ENCODE results near the gene CTNNA2.

CTNNA2 gene

DNA sequence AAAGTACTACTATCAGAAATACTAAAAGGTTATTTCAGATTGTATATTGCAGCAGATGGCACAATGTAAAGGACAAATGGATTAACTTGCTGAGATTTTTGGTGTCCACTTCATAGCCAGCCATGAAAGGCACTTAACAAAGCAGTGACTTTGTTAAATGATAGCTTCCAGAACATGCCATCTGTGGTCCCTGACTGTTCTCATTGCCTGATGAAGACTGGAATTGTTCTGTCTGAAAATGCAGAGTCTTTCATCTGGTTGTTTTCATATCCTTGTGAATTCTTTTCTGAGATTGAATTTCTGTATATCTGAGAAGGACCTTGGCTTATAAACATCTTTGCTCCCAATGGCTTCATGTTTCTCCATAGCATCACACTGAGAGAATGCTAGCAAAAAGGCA lies 836.1 kb downstream of the CTNNA2 start:
- DNase-seq, result no peak

DNA sequence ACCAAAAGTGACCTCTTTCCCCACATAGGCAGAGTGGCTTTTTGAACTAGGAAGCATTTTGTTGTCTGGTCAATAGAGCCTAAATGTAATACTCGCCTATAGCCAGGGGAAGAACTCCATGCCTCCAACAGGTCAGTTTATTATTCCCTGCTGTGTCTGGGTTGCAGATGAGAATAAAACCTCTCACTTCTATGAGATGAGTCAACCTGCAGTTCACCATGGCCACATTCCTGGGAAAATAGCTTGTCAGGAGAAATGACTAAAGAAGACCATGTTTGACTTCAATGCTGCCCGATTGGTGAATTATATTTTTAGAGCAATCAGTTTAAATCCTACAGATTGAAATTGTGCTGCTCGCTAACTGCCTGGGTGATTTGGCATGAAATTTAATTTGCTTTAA lies 838.4 kb downstream of the CTNNA2 start:
- DNase-seq, result no peak

DNA sequence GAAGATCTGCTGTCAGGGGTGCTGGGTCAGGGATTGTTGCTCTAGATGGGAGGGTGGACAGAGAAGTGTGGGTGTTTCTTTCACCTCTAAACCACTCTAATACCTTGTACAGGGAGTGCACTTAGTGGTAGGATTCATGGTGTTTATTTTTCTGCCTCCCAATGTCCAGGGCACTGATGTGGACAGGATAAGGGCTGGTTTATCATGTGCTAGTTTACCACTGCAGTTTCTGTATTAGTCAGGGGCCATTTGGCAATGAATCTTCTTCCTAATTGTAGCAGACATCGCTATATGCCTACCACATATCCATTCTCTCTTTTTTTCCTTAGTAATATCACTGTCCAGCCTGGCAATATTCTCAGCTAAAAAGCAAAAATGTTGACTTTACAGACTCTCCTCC lies 842.0 kb downstream of the CTNNA2 start:
- DNase-seq, result no peak

DNA sequence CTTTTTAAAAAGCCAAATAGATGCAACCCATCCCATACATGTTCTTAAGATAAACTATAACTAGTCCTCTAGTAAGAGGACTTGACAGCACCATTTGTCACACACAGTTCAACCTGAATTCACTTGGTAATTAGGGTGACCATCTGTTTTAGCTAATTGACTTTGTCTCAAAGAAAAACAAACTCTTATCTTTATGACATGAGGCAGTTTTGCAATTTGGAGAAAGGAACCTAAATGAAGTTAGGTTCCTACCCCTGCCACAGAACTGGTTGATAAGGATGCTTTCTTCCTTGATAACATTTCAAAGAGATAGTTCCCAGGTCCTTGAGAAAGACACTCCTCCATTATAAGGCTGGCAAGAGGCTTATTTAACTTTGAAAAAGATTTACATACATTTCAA lies 849.1 kb downstream of the CTNNA2 start:
- no peak for DNase-seq

DNA sequence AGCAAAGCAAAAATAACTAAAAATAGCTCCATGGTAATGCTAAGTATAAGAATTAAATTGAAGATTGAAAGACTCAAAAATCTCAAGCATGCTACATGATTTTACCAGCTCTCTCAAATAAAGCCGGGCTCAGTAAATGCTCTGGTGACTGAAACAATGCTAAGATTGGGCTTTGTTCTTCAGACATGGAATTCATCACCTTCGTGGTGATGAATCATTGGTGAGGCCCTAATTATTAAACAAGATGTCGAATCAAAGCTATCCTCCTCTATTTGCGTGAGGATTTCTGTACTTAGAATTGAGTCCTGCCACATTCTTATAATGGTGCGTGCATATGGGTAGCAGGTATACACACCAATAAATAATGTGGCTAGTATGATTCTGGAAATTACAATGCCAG lies 850.5 kb downstream of the CTNNA2 start:
- DNase-seq, result no peak

DNA sequence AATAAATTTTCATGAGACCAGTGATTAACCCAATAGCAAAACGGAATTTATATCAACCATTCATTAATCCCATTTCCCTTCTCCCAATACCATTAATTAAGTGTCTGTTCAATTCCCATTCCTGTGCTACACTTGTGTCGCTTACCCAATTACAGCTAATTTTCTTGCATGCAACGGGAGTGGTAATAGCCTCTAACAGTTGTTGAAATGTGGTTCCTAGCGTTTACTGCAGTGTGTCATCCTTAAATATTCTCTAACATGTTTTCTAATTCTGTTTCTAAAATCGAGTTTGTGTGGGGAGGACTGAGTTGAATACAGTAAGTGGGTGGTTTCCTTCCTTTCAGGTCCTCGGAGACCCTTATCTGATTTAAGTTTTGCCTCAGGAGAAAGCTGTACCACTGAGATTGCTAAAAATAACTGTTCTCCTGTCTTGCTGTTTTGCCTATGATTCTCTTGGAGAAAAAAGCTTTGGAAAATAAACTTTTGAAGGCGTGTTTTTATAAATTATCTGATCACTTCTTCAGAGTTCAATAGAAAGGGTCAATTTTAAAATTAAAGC lies 851.0 kb downstream of the CTNNA2 start:
- no peak for DNase-seq

DNA sequence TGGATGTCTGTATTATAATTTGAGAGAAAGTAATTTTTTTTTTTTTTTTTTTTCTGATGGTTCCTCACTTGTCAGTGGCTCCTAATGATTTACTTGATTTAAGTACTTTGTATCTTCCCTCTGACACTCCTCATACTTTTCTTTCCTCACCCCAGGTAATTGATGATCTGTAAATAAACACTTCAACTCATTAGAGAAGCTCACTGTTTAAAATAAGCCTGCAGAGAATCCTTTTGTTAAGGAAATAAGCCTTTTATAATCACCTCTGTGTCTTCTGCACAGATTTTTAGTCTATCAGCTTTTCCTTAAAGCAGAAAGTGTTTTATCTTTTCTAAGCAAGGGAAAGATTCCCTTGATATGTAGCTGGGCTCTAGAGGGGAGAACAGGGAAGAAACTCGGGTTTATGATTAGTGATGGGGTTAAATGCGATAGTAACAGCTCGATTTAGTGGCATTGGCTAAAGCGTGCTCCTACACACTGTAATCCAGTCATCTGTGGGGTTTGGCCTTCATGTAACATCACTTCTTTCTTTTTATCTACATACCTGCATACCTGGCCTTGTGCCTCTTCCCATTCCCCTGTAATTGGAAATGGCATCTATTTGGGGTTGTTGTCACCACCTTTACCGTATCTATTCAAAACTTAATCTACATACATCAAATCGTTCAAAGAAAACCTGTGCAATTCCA lies 851.8 kb downstream of the CTNNA2 start:
- DNase-seq, result no peak

DNA sequence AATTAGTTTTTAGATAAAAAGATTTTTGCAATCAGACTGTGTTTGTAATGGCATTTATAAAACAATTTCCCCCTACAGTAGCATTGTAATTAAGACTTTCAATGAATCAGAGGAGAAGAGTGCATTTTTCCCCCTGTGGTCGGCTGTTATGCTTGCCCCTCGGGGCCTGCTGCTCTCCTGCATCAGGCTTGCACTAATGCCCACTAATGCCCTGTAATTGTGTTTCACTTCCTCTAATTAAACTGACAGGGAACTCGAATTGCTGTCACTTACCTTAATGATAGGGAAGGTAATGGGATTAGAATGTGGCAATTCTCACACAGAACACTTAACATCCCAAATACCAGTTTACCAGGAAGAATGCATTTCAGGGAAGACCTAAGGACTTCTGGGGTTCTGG lies 852.9 kb downstream of the CTNNA2 start:
- no peak for DNase-seq

DNA sequence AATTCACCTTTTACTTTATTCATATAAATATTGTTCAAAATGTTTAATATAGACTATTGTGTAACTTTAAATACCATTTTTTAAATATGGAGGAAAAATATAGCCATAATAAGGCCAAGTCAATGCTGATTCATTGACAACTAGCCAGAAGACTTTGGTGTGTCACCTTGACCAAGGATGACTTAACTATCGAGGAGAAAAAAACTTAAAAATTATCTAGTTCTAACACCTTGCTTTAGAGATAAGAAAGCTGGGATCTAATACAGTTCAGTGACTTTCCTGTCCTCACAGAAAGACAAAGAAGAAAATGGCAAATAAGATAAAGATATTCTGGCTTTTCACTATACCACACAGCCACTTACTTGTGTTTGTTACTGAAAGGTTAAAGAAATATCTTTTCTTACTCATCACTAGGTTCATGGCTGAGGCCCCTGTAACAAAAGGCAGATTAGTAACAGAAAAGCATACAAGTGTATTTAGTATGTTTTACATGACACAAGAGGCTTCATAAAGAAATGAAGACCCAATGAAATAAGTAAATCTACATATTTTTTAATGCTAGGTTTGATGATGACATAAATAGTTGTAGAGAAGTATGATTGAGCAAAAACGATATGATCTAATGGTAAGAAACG lies 857.6 kb downstream of the CTNNA2 start:
- no peak for DNase-seq

DNA sequence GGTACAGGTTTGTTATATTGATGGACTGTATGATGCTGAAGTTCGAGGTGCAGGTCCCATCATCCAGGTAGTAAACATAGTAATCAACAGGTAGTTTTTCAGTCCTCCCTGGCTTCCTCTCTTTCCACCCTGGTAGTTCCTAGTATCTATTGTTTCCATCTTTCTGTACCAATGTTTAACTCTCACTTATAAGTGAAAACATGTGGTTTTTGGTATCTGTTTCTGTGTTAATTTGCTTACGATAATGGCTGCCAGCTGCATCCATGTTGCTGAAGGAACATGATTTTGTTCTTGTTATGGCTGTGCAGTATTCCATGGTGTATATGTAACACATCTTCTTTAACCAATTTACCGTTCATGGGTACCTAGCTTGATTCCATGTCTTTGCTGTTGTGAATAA lies 861.3 kb downstream of the CTNNA2 start:
- no peak for DNase-seq

DNA sequence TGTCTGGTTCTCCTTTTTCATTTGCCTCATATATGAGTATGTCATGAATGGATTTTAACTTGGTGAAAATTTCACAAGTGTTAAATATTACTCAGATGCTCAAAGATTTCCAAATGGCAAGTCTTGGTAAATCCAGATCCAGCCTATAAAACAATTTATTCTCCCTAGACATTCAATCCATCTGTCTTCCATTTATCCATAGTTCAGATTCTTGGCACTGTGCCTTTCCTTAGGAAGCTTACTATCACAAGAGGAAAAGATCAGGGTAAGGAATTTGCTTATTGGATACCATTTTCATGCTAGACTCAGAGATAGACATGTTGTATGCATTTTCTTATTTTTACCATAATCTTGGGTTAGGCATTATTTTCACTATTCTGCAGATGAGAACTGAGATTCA lies 864.2 kb downstream of the CTNNA2 start:
- DNase-seq, result no peak

DNA sequence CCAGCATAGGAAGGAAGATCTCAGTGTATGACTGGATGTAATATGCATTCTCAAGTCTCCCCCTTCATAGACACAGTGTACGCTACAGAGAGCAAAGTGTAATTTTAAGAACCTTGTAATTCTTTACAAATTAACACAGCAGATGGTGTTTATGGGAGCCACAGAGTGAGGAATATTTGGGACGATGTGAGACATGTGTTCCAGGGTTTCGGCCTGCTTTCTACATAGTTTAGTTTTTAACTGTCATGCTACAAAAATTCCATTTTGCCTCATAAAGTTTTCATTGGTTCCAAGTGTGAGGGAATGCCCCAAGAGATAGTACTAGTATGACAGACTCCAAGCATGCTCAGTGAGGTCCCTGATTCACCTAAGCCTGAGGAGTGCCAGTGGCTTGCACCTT lies 867.9 kb downstream of the CTNNA2 start:
- DNase-seq, result peak; percentile 0

DNA sequence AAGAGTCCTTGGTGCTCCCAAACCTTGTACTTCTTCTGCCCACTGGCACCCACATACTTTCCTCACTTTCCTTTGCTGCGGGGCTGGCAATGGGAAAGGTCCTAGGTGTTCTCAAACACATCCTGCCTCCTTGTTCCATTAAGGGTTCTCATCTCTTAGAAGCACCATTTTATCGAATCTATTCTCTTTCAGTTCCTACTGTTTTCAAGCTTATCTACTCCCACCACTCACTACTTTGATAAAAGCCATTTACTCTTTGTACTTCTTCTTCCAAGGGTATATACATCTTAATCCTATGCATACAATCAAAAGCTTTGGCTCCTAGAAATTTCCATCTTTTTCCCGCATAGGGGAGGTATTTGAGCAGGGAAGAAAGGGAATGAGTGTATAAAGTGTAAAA lies 868.8 kb downstream of the CTNNA2 start:
- DNase-seq, result no peak

DNA sequence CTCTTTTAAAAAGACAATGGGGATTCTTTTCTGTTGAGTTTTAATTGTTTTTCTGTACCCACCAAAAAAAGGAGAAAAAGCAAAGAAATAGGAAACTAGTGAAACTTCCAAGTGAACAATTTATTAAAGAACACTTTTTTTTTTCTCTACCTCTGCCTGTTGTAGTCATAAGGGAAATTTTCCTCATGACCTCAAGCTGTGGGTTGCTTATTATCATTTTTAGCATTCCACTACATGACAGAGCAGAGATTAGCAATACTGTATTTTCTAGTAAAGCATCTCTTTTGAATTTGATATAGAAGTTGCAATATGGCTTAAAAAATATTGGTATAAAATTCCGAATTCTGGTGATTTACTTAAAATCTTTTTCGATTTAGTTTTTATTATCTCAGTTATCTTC lies 879.6 kb downstream of the CTNNA2 start:
- no peak for DNase-seq

DNA sequence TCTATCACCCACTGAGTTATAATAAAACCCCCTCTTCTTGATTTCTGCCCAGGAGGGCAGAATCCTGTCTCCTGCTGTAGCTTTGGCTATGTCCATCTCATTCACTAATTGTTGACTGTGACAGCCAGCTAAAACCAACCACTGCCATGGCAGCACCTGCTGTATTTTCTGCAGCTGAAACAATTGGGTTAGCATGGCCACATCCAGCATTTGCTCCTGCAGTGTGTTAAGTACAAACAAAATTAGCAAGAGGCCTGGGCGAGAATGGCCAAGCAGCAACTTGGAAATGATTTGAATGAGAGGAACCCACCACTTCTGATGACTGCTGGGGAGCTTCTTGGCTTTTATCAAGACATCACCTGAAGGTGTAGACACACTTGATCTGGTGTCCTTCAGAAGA lies 881.1 kb downstream of the CTNNA2 start:
- no peak for DNase-seq

DNA sequence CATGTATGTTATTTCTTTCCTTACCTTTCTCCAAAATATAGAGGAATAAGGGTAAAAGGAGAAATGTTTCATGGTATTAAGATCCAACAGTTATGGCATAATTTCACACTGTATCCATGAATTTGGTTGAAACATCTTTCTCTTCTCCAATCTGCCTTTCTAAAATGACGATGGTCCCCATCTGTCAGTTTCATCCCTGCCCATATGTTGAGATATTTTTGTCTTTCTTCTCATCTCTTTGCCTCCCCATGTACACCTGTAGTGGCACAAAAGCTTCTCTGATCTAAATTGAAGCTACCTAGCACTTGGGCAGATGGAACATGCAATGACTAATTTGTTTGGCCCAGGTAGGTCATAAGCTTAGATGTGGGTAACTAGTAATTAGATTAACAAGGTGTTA lies 882.4 kb downstream of the CTNNA2 start:
- DNase-seq, result no peak

DNA sequence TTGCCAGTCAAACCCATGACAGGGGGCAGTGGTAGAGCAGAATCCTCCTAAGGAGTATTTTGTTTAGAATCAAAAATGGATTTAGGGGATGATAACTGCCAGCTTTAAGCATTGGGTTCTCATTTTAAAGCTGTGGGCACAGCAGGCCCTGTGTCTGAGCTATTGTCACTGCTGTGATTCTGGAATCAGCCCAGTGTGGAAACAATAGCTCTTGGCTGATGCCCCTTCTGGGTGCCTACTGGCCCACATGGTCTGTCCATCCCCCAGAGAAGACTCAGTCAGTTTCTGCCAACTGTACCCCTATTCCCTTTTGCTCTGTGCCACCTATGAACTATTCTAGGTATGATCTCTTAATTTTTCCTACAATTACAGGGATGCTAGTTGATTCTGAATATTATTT lies 883.4 kb downstream of the CTNNA2 start:
- no peak for DNase-seq

DNA sequence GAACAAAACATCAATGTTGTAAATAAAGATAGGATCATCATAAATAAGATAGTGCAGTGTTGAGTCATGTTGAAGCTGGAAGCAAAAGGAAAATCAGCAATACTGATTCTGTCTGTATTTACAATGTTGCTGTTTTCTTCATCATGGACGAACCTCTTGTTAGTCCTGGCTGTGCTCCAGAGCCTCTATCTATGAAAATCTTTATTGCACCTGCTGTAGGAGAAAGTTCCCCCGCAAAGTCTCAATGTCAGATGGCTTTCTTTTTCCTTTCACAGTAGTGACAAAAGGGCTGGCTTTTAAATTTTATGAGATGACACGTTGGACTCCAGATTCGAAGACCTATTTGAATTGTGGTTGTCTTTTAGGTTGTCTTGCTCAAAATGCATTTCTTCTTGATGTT lies 890.2 kb downstream of the CTNNA2 start:
- no peak for DNase-seq

DNA sequence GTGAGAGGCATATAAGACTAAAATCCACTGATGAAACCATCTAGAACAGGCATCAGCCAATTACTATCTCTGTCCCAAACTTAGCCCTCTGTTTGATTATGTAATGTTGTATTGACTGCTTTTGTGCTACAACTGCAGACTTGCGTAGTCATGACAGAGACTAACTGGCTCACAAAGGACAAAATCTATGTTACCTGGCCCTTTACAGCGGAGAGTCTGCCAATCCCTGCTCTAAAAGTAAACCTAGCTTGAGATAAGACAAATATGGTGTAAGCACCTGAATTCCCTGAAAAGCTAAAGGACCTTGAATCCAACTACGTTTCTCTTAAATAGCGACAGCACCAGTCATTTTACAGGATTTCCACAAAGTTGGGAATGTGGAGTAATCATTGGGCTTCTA lies 894.5 kb downstream of the CTNNA2 start:
- no peak for DNase-seq

DNA sequence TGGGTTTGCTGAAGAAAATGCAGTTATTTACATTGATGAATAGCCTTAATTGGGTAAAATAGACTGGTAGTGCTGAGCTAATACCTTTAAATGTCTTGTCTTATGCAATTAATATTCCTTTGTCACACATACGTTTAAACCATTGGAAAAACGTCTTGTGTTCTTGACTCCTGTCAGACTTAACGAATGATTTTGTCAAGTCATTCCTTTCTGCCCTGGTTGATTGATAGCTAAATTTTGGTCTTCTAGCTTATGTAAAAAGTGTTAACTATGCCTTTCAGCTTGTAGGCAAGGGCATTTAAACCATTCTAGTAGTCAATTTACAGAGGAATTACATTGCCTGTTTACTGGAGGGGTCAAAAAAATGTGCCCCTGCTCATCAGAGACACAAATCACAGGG lies 897.5 kb downstream of the CTNNA2 start:
- no peak for DNase-seq

DNA sequence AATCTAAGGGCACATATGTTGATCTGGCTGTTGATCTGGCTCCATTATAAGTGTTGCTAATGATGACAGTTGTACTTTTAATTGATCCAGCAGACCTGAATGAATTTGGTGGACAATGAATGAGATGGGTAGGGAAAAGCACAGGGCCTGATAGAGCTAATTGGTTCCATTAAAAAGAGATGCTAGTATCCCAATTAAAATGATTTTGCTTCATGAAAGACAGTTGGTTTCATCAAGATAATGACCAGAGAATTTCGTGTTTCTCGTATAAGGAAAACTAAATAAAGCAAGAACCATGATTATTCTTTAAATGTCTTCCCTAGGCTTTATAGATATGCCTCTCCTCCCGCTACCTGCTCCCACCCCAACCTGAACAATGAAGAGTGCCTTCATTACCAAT lies 900.3 kb downstream of the CTNNA2 start:
- DNase-seq, result no peak

DNA sequence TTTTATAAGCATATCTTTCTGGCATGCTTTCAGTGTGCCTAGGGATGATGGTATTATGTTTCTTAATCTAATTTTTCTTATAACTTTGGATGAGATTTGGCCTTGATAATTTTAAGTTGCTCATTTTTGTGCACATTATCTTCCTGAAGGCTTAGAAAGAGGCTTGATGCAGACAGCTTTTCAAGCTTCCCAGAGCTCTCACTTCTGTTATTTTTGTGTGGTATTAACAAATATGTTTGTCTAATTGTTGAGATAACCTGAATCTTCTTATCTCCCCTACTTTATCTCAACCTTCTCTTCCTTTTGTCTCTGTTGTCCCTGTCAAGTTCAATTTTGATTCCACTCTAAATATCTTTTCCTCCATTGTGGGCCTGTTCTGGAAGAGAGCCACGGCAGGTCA lies 904.9 kb downstream of the CTNNA2 start:
- DNase-seq, result no peak

DNA sequence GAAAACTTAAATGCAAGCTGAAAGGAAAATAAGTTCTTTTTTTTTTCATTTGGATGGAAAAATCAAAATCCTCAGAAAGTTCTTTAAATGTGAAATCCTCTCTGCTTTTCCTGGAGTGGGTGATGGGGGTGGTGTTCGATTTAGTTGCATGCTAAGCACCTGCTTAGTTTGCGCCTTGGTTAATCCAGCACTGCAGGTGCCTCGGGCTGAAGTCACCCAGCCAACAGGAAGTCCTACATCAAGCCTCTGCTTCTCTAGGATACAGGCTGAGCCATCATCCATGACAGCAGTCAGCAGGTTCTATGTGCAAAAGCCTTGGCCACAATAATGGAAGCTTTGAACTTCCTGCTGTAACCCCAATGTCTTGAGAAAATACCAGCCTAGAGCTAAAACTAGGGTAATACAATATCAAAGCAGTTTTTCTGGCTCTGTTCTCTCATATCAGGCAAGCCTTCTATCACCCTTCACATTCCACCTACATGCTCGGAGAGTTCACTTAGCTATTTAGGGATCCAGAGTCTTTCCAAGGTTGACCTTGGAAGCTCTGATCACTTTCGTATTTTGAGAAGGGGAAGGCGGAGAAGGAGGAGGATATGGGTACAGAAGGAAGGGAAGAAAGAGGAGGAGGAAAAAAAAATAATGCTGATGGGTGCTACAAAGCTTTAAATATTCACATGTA lies 907.8 kb downstream of the CTNNA2 start:
- no peak for DNase-seq

DNA sequence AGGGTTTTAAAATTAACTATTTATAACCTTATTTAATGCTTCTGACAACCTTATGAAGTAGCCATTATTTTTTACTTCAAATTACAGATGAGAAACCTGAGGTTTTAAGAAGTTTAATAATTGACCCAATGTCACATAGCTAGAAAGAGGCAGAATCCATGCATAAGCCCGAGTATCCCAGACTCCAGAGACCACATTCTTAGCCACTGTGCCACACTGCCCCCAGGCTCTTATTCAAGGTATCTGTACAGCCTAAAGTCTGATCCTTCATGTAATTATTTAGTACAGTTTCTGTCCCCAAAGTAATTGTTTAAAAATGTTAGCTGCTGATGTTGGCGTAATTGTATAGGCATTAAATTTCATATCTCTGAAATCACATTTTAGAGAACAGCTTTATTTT lies 916.4 kb downstream of the CTNNA2 start:
- DNase-seq, result no peak

All from EL (cell line).